Small intestine (tissue), 7 donors: ENCODE measurements around the gene RAPH1. TPM values are rescaled to one million over a fixed set of nuclear protein-coding genes. Genes with fewer than 3 reads are reported as not detected.

Experiments used
- DNase-seq, 2 donors: peaks; one replicate each; pipeline versions ENCODE4 v3.0.0 to v3.0.0-alpha.2; 2013
- FAIRE-seq: peaks from 2 replicates; lab custom pipeline; 2012; peaks lifted over from hg19 to GRCh38; lab: Jason Lieb, UNC
- H3K27ac ChIP-seq, 3 donors: one replicate each; pipeline ENCODE4 v1.5.1; 2013; ENCODE audit warnings: low read length in 2 of 3, mild to moderate bottlenecking in 2 of 3, control low read depth in 1 of 3, inconsistent platforms in 1 of 3, low read depth in 1 of 3, moderate library complexity in 1 of 3
- H3K27me3 ChIP-seq, 3 donors: one replicate each; pipeline ENCODE4 v1.6.1; 2013; ENCODE audit warnings: low read length in 3 of 3, inconsistent platforms in 1 of 3; ENCODE audit not compliant: control insufficient read depth in 3 of 3, insufficient read depth in 3 of 3
- H3K36me3 ChIP-seq, 3 donors: one replicate each; pipeline ENCODE4 v1.6.1; 2013; ENCODE audit warnings: low read length in 3 of 3, inconsistent platforms in 1 of 3, low read depth in 1 of 3, mild to moderate bottlenecking in 1 of 3, moderate library complexity in 1 of 3; ENCODE audit not compliant: control insufficient read depth in 3 of 3, insufficient read depth in 2 of 3
- H3K4me1 ChIP-seq, 3 donors: one replicate each; pipeline ENCODE4 v1.6.1; 2013; ENCODE audit warnings: low read length in 2 of 3, inconsistent platforms in 1 of 3, low read depth in 1 of 3, mild to moderate bottlenecking in 1 of 3, moderate library complexity in 1 of 3; ENCODE audit not compliant: control insufficient read depth in 3 of 3, insufficient read depth in 2 of 3
- H3K4me3 ChIP-seq, 3 donors: one replicate each; pipeline ENCODE4 v1.5.1; 2013; ENCODE audit warnings: low read length in 3 of 3, control low read depth in 1 of 3, inconsistent platforms in 1 of 3, low read depth in 1 of 3, mild to moderate bottlenecking in 1 of 3, moderate library complexity in 1 of 3
- H3K9me3 ChIP-seq, 2 donors: one replicate each; pipeline ENCODE4 v1.6.1; 2013; ENCODE audit warnings: low read depth in 1 of 2, low read length in 1 of 2; ENCODE audit not compliant: control insufficient read depth in 2 of 2, insufficient read depth in 1 of 2
- WGBS, 3 donors: extraction: QIAGEN DNeasy Blood & Tissue Kit; methylation state at CpG; one replicate each; pipeline ENCODE4 v1.1.7; 2013; 5-methylcytosine and 5-hydroxymethylcytosine counted together
- polyA plus RNA-seq, 4 donors: library from polyadenylated mRNA; stranded (reverse) in 3 of 4; unstranded in 1 of 4; fragments of 200-250 nt in 3 of 4; fragments of 120-200 nt in 1 of 4; gene quantifications; one replicate each; pipeline versions ENCODE4 v1.2.1 to v1.2.3, GENCODE V29; 2013
- donor health status: healthy with polysubstance abuse.
- donor health status: control.
- donor health status: control.
- donor health status: Bipolar disorder and iron deficiency.
- donor health status: healthy.

The RAPH1 gene
- polyA plus RNA-seq, 4 donors: 6.2 to 15.7 (median 6.8) TPM

GRCh38 chr2:203469546-203469945, 65.6 kb downstream of the RAPH1 start:
- peaks cover 0 to 6% (median 0%) of the 10 kb centered on the region in 3 donors for H3K4me1 ChIP-seq
- H3K36me3 ChIP-seq: peaks cover 0 to 5% (median 0%) of the 10 kb centered on the region in 3 donors
- H3K9me3 ChIP-seq: no peaks in the 10 kb centered on the region
- FAIRE-seq: no peak
- H3K27me3 ChIP-seq: no peaks in the 10 kb centered on the region
- H3K4me3 ChIP-seq: no peak overlapping the region
- WGBS, 3 donors: 8 to 15% (median 8%) methylated on average over 1 of the region's 1 CpG
- no peak overlapping the region for H3K27ac ChIP-seq
- peak in 1 of 2 donors; percentile 49 for DNase-seq

- Histone ChIP-seq H3K27me3 (no peaks in the 10 kb centered on the region), H3K4me3 (no peak overlapping the region), H3K36me3 (peaks cover 0 to 14% (median 1%) of the 10 kb centered on the region in 3 donors), H3K27ac (no peak overlapping the region), H3K4me1 (no peaks in the 10 kb centered on the region), H3K9me3 (no peaks in the 10 kb centered on the region)
- FAIRE-seq: no peak
- DNase-seq: no peak
These were observed 71.8 kb downstream of the RAPH1 start for GRCh38 chr2:203463266-203463678.

- Histone ChIP-seq H3K4me3 (no peak overlapping the region), H3K27ac (no peak overlapping the region), H3K36me3 (peaks cover 0 to 18% (median 2%) of the 10 kb centered on the region in 3 donors), H3K27me3 (no peaks in the 10 kb centered on the region), H3K4me1 (no peaks in the 10 kb centered on the region), H3K9me3 (no peaks in the 10 kb centered on the region)
- FAIRE-seq: peak; percentile 82
- WGBS, 3 donors: 94 to 98% (median 95%) methylated on average over 1 of the region's 1 CpG
- no peak for DNase-seq
These were observed 72.8 kb downstream of the RAPH1 start for GRCh38 chr2:203462308-203462707.

GRCh38 chr2:203461746-203462145, 73.4 kb downstream of the RAPH1 start:
- no peak overlapping the region for H3K4me3 ChIP-seq
- no peak overlapping the region for H3K27ac ChIP-seq
- no peak for FAIRE-seq
- peaks cover 0 to 21% (median 3%) of the 10 kb centered on the region in 3 donors for H3K36me3 ChIP-seq
- no peaks in the 10 kb centered on the region for H3K9me3 ChIP-seq
- no peaks in the 10 kb centered on the region for H3K4me1 ChIP-seq
- no peak for DNase-seq
- no peaks in the 10 kb centered on the region for H3K27me3 ChIP-seq

GRCh38 chr2:203455209-203455608, 79.9 kb downstream of the RAPH1 start:
- Histone ChIP-seq H3K4me1 (peaks cover 0 to 7% (median 3%) of the 10 kb centered on the region in 3 donors), H3K27ac (peak overlapping the region in 2 of 3 donors; percentile 13 to 71), H3K4me3 (peak overlapping the region in 1 of 3 donors; percentile 7), H3K27me3 (no peaks in the 10 kb centered on the region), H3K9me3 (no peaks in the 10 kb centered on the region), H3K36me3 (peaks cover 0 to 22% (median 3%) of the 10 kb centered on the region in 3 donors)
- WGBS, 3 donors: 16 to 57% (median 37%) methylated on average over 3 of the region's 3 CpGs
- DNase-seq (peak; percentile 21 to 89), FAIRE-seq (peak; percentile 55)

- Histone ChIP-seq H3K27ac (no peak overlapping the region), H3K27me3 (no peaks in the 10 kb centered on the region), H3K4me3 (no peak overlapping the region), H3K36me3 (peaks cover 0 to 21% (median 2%) of the 10 kb centered on the region in 3 donors), H3K4me1 (peaks cover 0 to 7% (median 3%) of the 10 kb centered on the region in 3 donors), H3K9me3 (no peaks in the 10 kb centered on the region)
- FAIRE-seq (peak; percentile 26), DNase-seq (peak; percentile 62 to 64)
- WGBS, 3 donors: 0 to 8% (median 4%) methylated on average over 1 of the region's 1 CpG
These were observed 81.1 kb downstream of the RAPH1 start for GRCh38 chr2:203453858-203454451.

GRCh38 chr2:203451689-203452088, 83.4 kb downstream of the RAPH1 start:
- no peaks in the 10 kb centered on the region for H3K9me3 ChIP-seq
- H3K27ac ChIP-seq: no peak overlapping the region
- peaks cover 2 to 13% (median 2%) of the 10 kb centered on the region in 3 donors for H3K36me3 ChIP-seq
- no peak for FAIRE-seq
- no peak for DNase-seq
- no peak overlapping the region for H3K4me3 ChIP-seq
- H3K4me1 ChIP-seq: peaks cover 0 to 7% (median 3%) of the 10 kb centered on the region in 3 donors
- H3K27me3 ChIP-seq: no peaks in the 10 kb centered on the region
- 95 to 97% (median 96%) methylated on average over 1 of the region's 1 CpG for WGBS, 3 donors

GRCh38 chr2:203451011-203451410, 84.1 kb downstream of the RAPH1 start:
- H3K9me3 ChIP-seq: no peaks in the 10 kb centered on the region
- WGBS, 3 donors: 96 to 97% (median 96%) methylated on average over 2 of the region's 2 CpGs
- H3K4me1 ChIP-seq: peaks cover 0 to 7% (median 3%) of the 10 kb centered on the region in 3 donors
- no peak for FAIRE-seq
- DNase-seq: no peak
- H3K36me3 ChIP-seq: peaks cover 2 to 14% (median 4%) of the 10 kb centered on the region in 3 donors
- no peak overlapping the region for H3K4me3 ChIP-seq
- no peaks in the 10 kb centered on the region for H3K27me3 ChIP-seq
- H3K27ac ChIP-seq: no peak overlapping the region
